Measurements from ENCODE around the gene MATN1. TPM values are rescaled to one million over a fixed set of nuclear protein-coding genes. Genes with fewer than 3 reads are reported as not detected.

MATN1 gene
- total RNA-seq, 1 donor from 2014 or later = 0.49 TPM

GRCh38 chr1:30742300-30742962 is 19.0 kb upstream of the MATN1 start:
- Histone ChIP-seq H3K36me3 (no peaks in the 10 kb centered on the region), H3K27ac (no peak overlapping the region), H3K4me3 (no peak overlapping the region), H3K4me1 (peaks cover 17% of the 10 kb centered on the region), H3K9me3 (no peaks in the 10 kb centered on the region), H3K27me3 (no peaks in the 10 kb centered on the region)
- TF ChIP-seq POLR2A (IDR thresholded peaks at IDR 0.05) = no peak
- TF ChIP-seq POLR2AphosphoS5 (IDR thresholded peaks at IDR 0.05; ENCODE audit: insufficient read depth in 1 of 2, low read depth in 1 of 2) = no peak
- TF ChIP-seq CTCF (IDR thresholded peaks at IDR 0.05) = no peak
- DNase-seq (ENCODE audit: extremely low spot score in 2 of 2) = no peak
- intact Hi-C loops (cut with DNase I) = no loop called here

- Histone ChIP-seq H3K4me1 (peaks cover 7% of the 10 kb centered on the region), H3K9me3 (no peaks in the 10 kb centered on the region), H3K4me3 (no peak overlapping the region), H3K36me3 (no peaks in the 10 kb centered on the region), H3K27me3 (no peaks in the 10 kb centered on the region), H3K27ac (no peak overlapping the region)
- no peak for DNase-seq (ENCODE audit: extremely low spot score in 2 of 2)
- intact Hi-C loops (cut with DNase I) = no loop called here
- TF ChIP-seq CTCF (IDR thresholded peaks at IDR 0.05) (no peak), POLR2AphosphoS5 (IDR thresholded peaks at IDR 0.05; ENCODE audit: insufficient read depth in 1 of 2, low read depth in 1 of 2) (no peak), POLR2A (IDR thresholded peaks at IDR 0.05) (no peak)
These were observed 18.0 kb upstream of the MATN1 start for GRCh38 chr1:30741239-30741894.

- intact Hi-C loops (cut with DNase I) = no loop called here
- Histone ChIP-seq H3K27ac (no peak overlapping the region), H3K4me1 (no peaks in the 10 kb centered on the region), H3K36me3 (no peaks in the 10 kb centered on the region), H3K4me3 (no peak overlapping the region), H3K9me3 (no peaks in the 10 kb centered on the region), H3K27me3 (no peaks in the 10 kb centered on the region)
- TF ChIP-seq CTCF (IDR thresholded peaks at IDR 0.05) (no peak), POLR2AphosphoS5 (IDR thresholded peaks at IDR 0.05; ENCODE audit: insufficient read depth in 1 of 2, low read depth in 1 of 2) (no peak), POLR2A (IDR thresholded peaks at IDR 0.05) (no peak)
- DNase-seq (ENCODE audit: extremely low spot score in 2 of 2) = no peak
These were observed 17.2 kb upstream of the MATN1 start for GRCh38 chr1:30740251-30741238.

- Histone ChIP-seq H3K27me3 (no peaks in the 10 kb centered on the region), H3K36me3 (no peaks in the 10 kb centered on the region), H3K4me1 (no peaks in the 10 kb centered on the region), H3K9me3 (no peaks in the 10 kb centered on the region), H3K27ac (no peak overlapping the region), H3K4me3 (no peak overlapping the region)
- no peak for DNase-seq (ENCODE audit: extremely low spot score in 2 of 2)
- no peak for TF ChIP-seq POLR2AphosphoS5 (IDR thresholded peaks at IDR 0.05; ENCODE audit: insufficient read depth in 1 of 2, low read depth in 1 of 2)
- no peak for TF ChIP-seq CTCF (IDR thresholded peaks at IDR 0.05)
- no peak for TF ChIP-seq POLR2A (IDR thresholded peaks at IDR 0.05)
- intact Hi-C loops (cut with DNase I) = no loop called here
These were observed 16.2 kb upstream of the MATN1 start for GRCh38 chr1:30739601-30740000.
